Measurements from ENCODE around the gene SLC2A5. TPM values are rescaled to one million over a fixed set of nuclear protein-coding genes. Genes with fewer than 3 reads are reported as not detected.

SLC2A5 gene
- total and polyA plus RNA-seq, 4 donors: 0.16 to 2.8 (median 1.5) TPM

DNA sequence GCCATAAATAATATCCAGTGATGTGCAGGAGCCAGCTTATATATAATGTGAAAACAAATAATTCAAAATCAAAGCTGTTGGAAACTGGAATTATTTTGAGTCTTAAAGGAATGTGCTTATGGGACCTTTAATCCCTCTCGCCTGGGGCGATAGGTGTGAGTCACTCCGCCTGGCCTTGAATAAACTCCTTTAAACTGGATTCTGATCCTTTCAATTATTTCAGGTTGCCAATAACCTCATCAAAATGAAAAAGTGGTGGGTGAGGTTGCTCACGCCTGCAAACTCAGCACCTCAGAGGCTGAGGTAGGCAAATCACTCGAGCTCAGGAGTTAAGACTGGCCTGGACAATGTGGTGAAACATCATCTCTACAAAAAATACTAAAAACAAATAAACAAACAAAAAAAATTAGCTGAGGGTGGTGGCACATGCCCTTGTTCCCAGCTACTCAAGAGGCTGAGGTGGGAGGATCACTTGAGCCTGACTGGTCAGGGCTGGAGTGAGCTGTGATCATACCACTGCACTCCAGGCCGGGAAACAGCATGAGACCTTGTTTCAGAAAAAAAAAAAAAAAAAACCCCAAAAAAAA lies 11.4 kb upstream of the SLC2A5 start:
- H3K4me3 ChIP-seq: no peak overlapping the region
- TF ChIP-seq, protein P1, sequence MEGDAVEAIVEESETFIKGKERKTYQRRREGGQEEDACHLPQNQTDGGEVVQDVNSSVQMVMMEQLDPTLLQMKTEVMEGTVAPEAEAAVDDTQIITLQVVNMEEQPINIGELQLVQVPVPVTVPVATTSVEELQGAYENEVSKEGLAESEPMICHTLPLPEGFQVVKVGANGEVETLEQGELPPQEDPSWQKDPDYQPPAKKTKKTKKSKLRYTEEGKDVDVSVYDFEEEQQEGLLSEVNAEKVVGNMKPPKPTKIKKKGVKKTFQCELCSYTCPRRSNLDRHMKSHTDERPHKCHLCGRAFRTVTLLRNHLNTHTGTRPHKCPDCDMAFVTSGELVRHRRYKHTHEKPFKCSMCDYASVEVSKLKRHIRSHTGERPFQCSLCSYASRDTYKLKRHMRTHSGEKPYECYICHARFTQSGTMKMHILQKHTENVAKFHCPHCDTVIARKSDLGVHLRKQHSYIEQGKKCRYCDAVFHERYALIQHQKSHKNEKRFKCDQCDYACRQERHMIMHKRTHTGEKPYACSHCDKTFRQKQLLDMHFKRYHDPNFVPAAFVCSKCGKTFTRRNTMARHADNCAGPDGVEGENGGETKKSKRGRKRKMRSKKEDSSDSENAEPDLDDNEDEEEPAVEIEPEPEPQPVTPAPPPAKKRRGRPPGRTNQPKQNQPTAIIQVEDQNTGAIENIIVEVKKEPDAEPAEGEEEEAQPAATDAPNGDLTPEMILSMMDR (IDR thresholded peaks at IDR 0.05; ENCODE audit: control extremely low read depth, extremely low read depth): no peak
- no peaks in the 10 kb centered on the region for H3K9me3 ChIP-seq (ENCODE audit: control insufficient read depth in 4 of 4, insufficient read depth in 3 of 4, low read length in 3 of 4)
- H3K9ac ChIP-seq (ENCODE audit: insufficient read depth in 1 of 2, low read length in 2 of 2): no peak overlapping the region
- no peaks in the 10 kb centered on the region for H3K36me3 ChIP-seq (ENCODE audit: control insufficient read depth in 4 of 4, insufficient read depth in 4 of 4, low read length in 4 of 4)
- H3K27ac ChIP-seq (ENCODE audit: low read depth in 1 of 2, low read length in 1 of 2): no peak overlapping the region
- H3K4me1 ChIP-seq (ENCODE audit: control insufficient read depth in 5 of 5, insufficient read depth in 5 of 5, low read length in 5 of 5): peaks cover 0 to 33% (median 27%) of the 10 kb centered on the region in 5 donors
- H3K27me3 ChIP-seq (ENCODE audit: control insufficient read depth in 3 of 3, insufficient read depth in 3 of 3, low read length in 2 of 3): no peaks in the 10 kb centered on the region
- DNase-seq: no peak
- WGBS, 2 donors: 68 to 92% methylated on average over 6 of the region's 6 CpGs
- no peak for ATAC-seq (ENCODE audit: insufficient read depth, low FRiP score)

DNA sequence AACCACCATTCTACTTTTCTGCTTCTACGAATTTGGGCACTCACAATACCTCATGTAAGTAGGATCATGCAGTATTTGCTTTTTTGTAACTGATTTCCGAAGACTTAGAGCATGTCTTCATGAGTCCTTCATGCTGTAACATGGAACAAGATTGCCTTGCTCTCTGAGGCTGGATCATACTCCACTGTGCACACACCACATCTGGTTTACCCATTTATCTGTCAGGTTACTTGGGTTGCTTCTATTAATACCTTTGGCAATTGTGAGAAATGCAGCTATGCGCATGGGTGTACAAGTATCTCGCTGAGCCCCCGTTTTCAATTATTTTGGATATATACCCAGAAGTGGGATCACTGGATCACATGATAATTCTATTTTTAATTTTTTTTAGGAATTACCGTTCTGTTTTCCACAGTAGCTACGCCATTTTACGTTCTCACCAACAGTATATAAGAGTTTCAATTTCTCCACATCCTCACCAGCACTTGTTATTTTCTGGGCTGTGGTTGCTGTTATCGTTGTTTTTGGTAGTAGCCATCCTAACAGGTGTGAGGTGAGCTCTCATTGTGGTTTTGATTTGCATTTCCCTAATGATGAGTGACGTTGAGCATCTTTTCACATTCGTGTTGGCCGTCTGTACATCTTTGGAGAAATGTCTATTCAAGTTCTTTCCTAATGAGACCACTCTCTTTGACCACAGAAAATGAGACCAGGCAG lies 10.7 kb upstream of the SLC2A5 start:
- TF ChIP-seq, protein P1 (IDR thresholded peaks at IDR 0.05; ENCODE audit: control extremely low read depth, extremely low read depth): no peak
- 86 to 89% methylated on average over 12 of the region's 12 CpGs for WGBS, 2 donors
- peaks cover 0 to 27% (median 21%) of the 10 kb centered on the region in 5 donors for H3K4me1 ChIP-seq (ENCODE audit: control insufficient read depth in 5 of 5, insufficient read depth in 5 of 5, low read length in 5 of 5)

DNA sequence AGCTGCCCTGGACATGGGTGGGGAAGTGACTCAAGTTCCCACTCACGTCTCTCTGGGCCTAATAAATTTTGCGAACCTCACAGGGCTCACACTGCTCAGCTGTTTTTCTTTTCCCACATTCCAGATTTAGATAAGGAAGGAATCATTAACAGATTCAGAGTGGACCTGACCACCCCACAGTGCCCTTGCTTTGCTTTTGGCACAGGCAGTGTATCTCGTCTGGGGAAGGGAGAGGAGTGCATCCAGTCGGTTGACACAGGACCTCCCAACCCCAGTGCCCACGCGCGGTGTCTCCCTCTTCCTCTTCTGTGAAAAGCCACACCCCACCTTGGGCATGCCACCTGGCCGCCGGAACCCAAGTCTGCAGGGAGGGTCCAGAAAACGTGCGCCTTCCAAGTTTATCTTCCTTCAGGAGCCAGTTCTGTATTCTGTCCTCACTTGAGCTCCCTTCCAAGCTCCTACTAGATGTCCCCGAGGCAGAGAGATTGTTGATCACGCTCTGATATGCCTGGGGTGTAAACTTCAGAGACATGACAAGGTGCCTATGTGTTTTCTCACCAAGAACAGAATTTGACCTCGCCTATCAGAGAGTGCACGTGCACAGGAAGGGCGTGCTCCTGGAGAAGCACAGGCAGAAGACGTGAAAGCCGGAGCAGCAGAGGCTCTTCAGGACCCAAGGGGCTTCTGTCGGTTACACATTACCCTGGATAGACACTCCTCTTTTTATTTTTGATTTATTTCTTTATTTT lies 9.5 kb upstream of the SLC2A5 start:
- DNase-seq (no peak), ATAC-seq (ENCODE audit: insufficient read depth, low FRiP score) (no peak)
- TF ChIP-seq, protein P1 (IDR thresholded peaks at IDR 0.05; ENCODE audit: control extremely low read depth, extremely low read depth): no peak
- H3K9me3 ChIP-seq (ENCODE audit: control insufficient read depth in 4 of 4, insufficient read depth in 3 of 4, low read length in 3 of 4): no peaks in the 10 kb centered on the region
- no peaks in the 10 kb centered on the region for H3K36me3 ChIP-seq (ENCODE audit: control insufficient read depth in 4 of 4, insufficient read depth in 4 of 4, low read length in 4 of 4)
- H3K27me3 ChIP-seq (ENCODE audit: control insufficient read depth in 3 of 3, insufficient read depth in 3 of 3, low read length in 2 of 3): no peaks in the 10 kb centered on the region
- 54% methylated on average over 19 of the region's 19 CpGs for WGBS, 2 donors
- H3K9ac ChIP-seq (ENCODE audit: insufficient read depth in 1 of 2, low read length in 2 of 2): no peak overlapping the region
- no peak overlapping the region for H3K27ac ChIP-seq (ENCODE audit: low read depth in 1 of 2, low read length in 1 of 2)
- H3K4me1 ChIP-seq (ENCODE audit: control insufficient read depth in 5 of 5, insufficient read depth in 5 of 5, low read length in 5 of 5): peaks cover 0 to 17% (median 12%) of the 10 kb centered on the region in 5 donors
- H3K4me3 ChIP-seq: no peak overlapping the region

More for the DNA sequence above, 10.7 kb upstream of the SLC2A5 start:
- Histone ChIP-seq H3K9me3 (ENCODE audit: control insufficient read depth in 4 of 4, insufficient read depth in 3 of 4, low read length in 3 of 4) (no peaks in the 10 kb centered on the region), H3K9ac (ENCODE audit: insufficient read depth in 1 of 2, low read length in 2 of 2) (no peak overlapping the region), H3K27me3 (ENCODE audit: control insufficient read depth in 3 of 3, insufficient read depth in 3 of 3, low read length in 2 of 3) (no peaks in the 10 kb centered on the region), H3K27ac (ENCODE audit: low read depth in 1 of 2, low read length in 1 of 2) (no peak overlapping the region), H3K36me3 (ENCODE audit: control insufficient read depth in 4 of 4, insufficient read depth in 4 of 4, low read length in 4 of 4) (no peaks in the 10 kb centered on the region), H3K4me3 (no peak overlapping the region)
- DNase-seq (no peak), ATAC-seq (ENCODE audit: insufficient read depth, low FRiP score) (no peak)

Data from lung (tissue), 12 donors.